ENCODE data around the gene ETHE1.
A peak's percentile ranks its signal among the peaks of the same experiment; 100 is the strongest.

ETHE1 gene

GRCh38 chr19:43465468-43466120 lies 61.4 kb downstream of the ETHE1 start, which contains the start of gene LYPD3:
TSS of gene LYPD3 (minus strand) at chr19:43465608. CDS start at chr19:43465571, 37 bp downstream.
- DNase-seq (ENCODE audit: low spot score) = no peak

- DNase-seq (ENCODE audit: low spot score) = peak; percentile 68
Measured at GRCh38 chr19:43464134-43464775, 62.7 kb downstream of the ETHE1 start.

GRCh38 chr19:43463381-43464133 lies 63.4 kb downstream of the ETHE1 start:
- DNase-seq (ENCODE audit: low spot score) = peak; percentile 92

GRCh38 chr19:43462785-43463380 lies 64.1 kb downstream of the ETHE1 start:
- DNase-seq (ENCODE audit: low spot score) = no peak

GRCh38 chr19:43462383-43462782 lies 64.6 kb downstream of the ETHE1 start:
- DNase-seq (ENCODE audit: low spot score) = no peak

DNA sequence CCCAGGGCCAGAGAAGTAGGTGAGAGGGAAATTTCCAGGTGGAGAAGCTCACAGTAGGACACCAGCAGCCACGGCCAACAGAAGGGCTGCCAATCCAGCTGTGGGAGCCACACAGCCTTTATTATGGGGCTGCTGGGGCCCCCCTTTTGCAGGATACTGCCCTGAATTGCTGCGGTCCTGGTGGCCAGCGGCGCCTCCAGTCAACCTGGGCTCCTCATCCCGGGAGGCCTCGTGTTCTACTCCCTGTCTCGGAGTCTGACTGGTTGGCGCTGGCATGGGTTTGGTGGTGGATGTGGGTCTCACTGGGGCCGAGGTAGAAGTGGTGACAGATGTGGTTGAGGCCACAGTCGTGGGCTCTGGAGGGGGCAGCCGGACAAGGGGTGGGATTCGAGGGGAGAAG lies 65.7 kb downstream of the ETHE1 start:
- no peak for DNase-seq (ENCODE audit: low spot score)

GRCh38 chr19:43460362-43461016 lies 66.5 kb downstream of the ETHE1 start:
- no peak for DNase-seq (ENCODE audit: low spot score)

DNA sequence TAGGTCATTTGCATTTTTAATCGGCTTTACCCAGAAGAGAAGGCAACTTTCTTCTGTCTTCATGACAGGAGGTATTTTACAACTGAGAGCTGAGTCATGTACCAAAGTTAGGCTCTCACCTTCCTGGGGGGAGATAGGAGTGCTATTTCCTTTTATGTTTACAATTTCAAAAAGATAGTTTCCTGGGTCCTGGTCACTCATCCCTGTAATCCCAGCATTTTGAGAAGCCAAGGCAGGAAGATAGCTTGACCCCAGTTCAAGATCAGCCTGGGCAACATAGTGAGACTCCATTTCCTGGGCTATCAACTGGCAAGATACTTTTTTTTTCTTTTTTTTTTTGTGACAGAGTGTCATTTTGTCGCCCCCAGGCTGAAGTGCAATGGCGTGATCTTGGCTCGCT lies 69.2 kb downstream of the ETHE1 start:
- DNase-seq (ENCODE audit: low spot score) = no peak

Measured in Ammon's horn (tissue), 1 donor.